Neural progenitor cell (in vitro differentiated cells): Measurements from ENCODE around the gene STK25. TPM values are rescaled to one million over a fixed set of nuclear protein-coding genes. Genes with fewer than 3 reads are reported as not detected.

ENCODE experiments used
- DNase-seq: peaks from one replicate; pipeline ENCODE4 v3.0.0-alpha.2; 2016; ENCODE audit warnings: low spot score
- H2AFZ ChIP-seq: fragments of 200-600 bp; sonication (generic); replicated peaks from 2 replicates; pipeline ENCODE4 v1.6.1; 2016; ENCODE audit warnings: antibody characterized with exemption
- H3F3A ChIP-seq: fragments of 200-600 bp; sonication (generic); 2 replicates; pipeline ENCODE4 v1.6.1; 2016; ENCODE audit warnings: antibody characterized with exemption, low read depth
- H3K27ac ChIP-seq: fragments of 200-600 bp; sonication (generic); 2 replicates; pipeline ENCODE4 v1.5.1; 2016; ENCODE audit warnings: mild to moderate bottlenecking
- H3K27me3 ChIP-seq: fragments of 200-600 bp; sonication (generic); 2 replicates; pipeline ENCODE4 v1.6.1; 2016; ENCODE audit warnings: mild to moderate bottlenecking, moderate library complexity
- H3K36me3 ChIP-seq: fragments of 200-600 bp; sonication (generic); 2 replicates; pipeline ENCODE4 v1.5.1; 2016
- H3K4me1 ChIP-seq: fragments of 200-600 bp; sonication (generic); 2 replicates; pipeline ENCODE4 v1.6.1; 2016; ENCODE audit warnings: mixed run types
- H3K4me2 ChIP-seq: fragments of 200-600 bp; sonication (generic); 2 replicates; pipeline ENCODE4 v1.6.1; 2016
- H3K4me3 ChIP-seq: fragments of 200-600 bp; sonication (generic); 2 replicates; pipeline ENCODE4 v1.5.1; 2016
- H3K79me2 ChIP-seq: fragments of 200-600 bp; sonication (generic); 2 replicates; pipeline ENCODE4 v1.6.1; 2016; ENCODE audit warnings: low read depth
- H3K9ac ChIP-seq: fragments of 200-600 bp; sonication (generic); 2 replicates; pipeline ENCODE4 v1.6.1; 2016
- H3K9me3 ChIP-seq: fragments of 200-600 bp; sonication (generic); 2 replicates; pipeline ENCODE4 v1.5.1; 2016; ENCODE audit warnings: low read depth
- H4K20me1 ChIP-seq: fragments of 200-600 bp; sonication (generic); 2 replicates; pipeline ENCODE4 v1.6.1; 2016; ENCODE audit warnings: low read depth
- H3K27ac Mint-ChIP-seq: 3 replicates; pipeline ENCODE4 v1.8.0; 2021; ENCODE audit warnings: mixed read lengths
- H3K27me3 Mint-ChIP-seq: 2 replicates; pipeline ENCODE4 v1.8.0; 2022; ENCODE audit warnings: low read depth, mild to moderate bottlenecking, inconsistent platforms, moderate library complexity, mixed read lengths; ENCODE audit not compliant: insufficient read depth
- H3K36me3 Mint-ChIP-seq: 3 replicates; pipeline ENCODE4 v1.8.0; 2021; ENCODE audit warnings: mixed read lengths
- H3K4me1 Mint-ChIP-seq: 3 replicates; pipeline ENCODE4 v1.8.0; 2021; ENCODE audit warnings: mixed read lengths
- H3K4me3 Mint-ChIP-seq: 3 replicates; pipeline ENCODE4 v1.8.0; 2021; ENCODE audit warnings: mild to moderate bottlenecking, moderate library complexity, mixed read lengths
- H3K9me3 Mint-ChIP-seq: 3 replicates; pipeline ENCODE4 v1.8.0; 2020; ENCODE audit warnings: mixed read lengths
- CTCF ChIP-seq: fragments of 200-600 bp; sonication (generic); IDR thresholded peaks from 2 replicates; pipeline ENCODE4 v1.5.1; 2017; ENCODE audit warnings: antibody characterized with exemption, mild to moderate bottlenecking
- EZH2 ChIP-seq: fragments of 200-600 bp; sonication (generic); IDR thresholded peaks from 2 replicates; pipeline ENCODE4 v1.6.1; 2017; ENCODE audit warnings: antibody characterized with exemption, mild to moderate bottlenecking, moderate library complexity
- EZH2phosphoT487 ChIP-seq: fragments of 200-600 bp; sonication (generic); IDR thresholded peaks from 2 replicates; pipeline ENCODE4 v1.6.1; 2017; ENCODE audit warnings: antibody characterized with exemption
- total RNA-seq: library from RNA; depleted of rRNA; stranded (reverse); fragments of >200 nt; gene quantifications from 2 replicates; pipeline ENCODE4 v1.2.3, GENCODE V29; 2015; ENCODE audit warnings: low replicate concordance

Gene STK25
- total RNA-seq, 1 donor from 2014 or later: 164 TPM

DNA sequence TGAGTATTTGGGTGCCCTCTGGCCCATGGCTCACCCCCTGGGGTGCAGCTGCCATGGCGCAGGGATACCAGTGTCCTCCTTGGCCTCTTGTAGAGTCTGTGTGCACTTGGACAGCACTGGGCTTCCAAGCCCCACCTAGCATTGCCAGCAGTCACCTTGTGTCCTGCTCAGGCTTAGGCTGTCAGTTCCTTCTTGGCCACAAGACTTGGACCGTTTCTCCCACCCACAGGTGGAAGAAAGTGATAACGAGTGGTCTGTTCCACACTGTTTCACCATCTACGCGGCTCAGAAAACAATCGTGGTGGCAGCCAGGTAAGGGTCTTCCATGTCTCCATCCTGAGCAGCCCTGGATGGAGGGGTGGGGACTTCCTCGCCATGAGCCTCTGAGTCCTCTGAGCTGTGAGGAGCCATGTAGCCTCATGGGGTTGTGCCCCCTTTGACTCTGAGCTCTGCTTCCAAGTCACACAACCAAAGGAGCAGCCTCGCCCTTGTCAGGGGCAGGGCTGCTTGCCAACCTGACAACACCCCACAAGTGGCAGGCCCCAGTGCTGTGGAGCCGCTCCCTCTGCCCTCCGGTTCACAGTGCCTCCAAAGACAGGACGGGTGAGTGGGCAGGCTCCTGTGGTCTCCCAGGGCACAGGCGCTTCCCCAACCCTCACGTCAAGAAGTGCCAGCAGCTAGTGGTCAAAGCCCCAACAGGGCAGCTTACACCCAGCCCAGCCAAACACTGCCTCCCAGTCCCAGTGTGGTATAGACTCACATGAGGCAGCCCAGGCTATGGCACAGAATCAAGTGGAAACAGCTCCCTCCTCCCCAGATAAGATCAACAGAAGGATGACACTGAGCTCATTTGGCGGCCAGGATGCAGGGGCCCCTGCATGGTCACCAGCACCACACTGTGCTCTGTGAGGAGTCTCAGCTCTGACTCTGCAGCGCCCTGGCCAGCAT is 18.4 kb downstream of the STK25 start:
- Histone ChIP-seq H3K79me2 (no peaks in the 10 kb centered on the region), H3K27ac (no peak overlapping the region), H3K9ac (no peak overlapping the region), H3K4me2 (no peak overlapping the region), H3F3A (no peaks in the 10 kb centered on the region), H3K4me3 (no peak overlapping the region), H3K4me1 (no peaks in the 10 kb centered on the region), H3K27me3 (no peaks in the 10 kb centered on the region), H3K36me3 (no peaks in the 10 kb centered on the region), H4K20me1 (no peaks in the 10 kb centered on the region), H2AFZ (no peak overlapping the region), H3K9me3 (no peaks in the 10 kb centered on the region)
- DNase-seq: no peak
- H3K27ac Mint-ChIP-seq: peak overlapping the region; percentile 46
- H3K4me3 Mint-ChIP-seq: no peak overlapping the region
- H3K36me3 Mint-ChIP-seq: peaks cover 7% of the 10 kb centered on the region
- TF ChIP-seq EZH2phosphoT487: no peak
- TF ChIP-seq CTCF: no peak
- TF ChIP-seq EZH2: no peak
- peaks cover under 1% of the 10 kb centered on the region for H3K27me3 Mint-ChIP-seq
- no peaks in the 10 kb centered on the region for H3K4me1 Mint-ChIP-seq
- H3K9me3 Mint-ChIP-seq: peaks cover 3% of the 10 kb centered on the region

- H3K27ac ChIP-seq: no peak overlapping the region
- no peaks in the 10 kb centered on the region for H3K4me1 ChIP-seq
- no peak overlapping the region for H3K4me2 ChIP-seq
- H3K27me3 ChIP-seq: no peaks in the 10 kb centered on the region
- Mint-ChIP-seq H3K27me3 (peaks cover 2% of the 10 kb centered on the region), H3K9me3 (peaks cover 3% of the 10 kb centered on the region), H3K4me3 (no peak overlapping the region), H3K4me1 (no peaks in the 10 kb centered on the region), H3K27ac (no peak overlapping the region), H3K36me3 (peaks cover 7% of the 10 kb centered on the region)
- no peak overlapping the region for H3K4me3 ChIP-seq
- no peak overlapping the region for H2AFZ ChIP-seq
- H4K20me1 ChIP-seq: no peaks in the 10 kb centered on the region
- no peaks in the 10 kb centered on the region for H3K79me2 ChIP-seq
- DNase-seq: no peak
- H3K9ac ChIP-seq: no peak overlapping the region
- TF ChIP-seq EZH2: no peak
- TF ChIP-seq CTCF: no peak
- no peak for TF ChIP-seq EZH2phosphoT487
- no peaks in the 10 kb centered on the region for H3K9me3 ChIP-seq
- no peaks in the 10 kb centered on the region for H3F3A ChIP-seq
- no peaks in the 10 kb centered on the region for H3K36me3 ChIP-seq
Observed at GRCh38 chr2:241489088-241489487, 19.3 kb downstream of the STK25 start.

DNA sequence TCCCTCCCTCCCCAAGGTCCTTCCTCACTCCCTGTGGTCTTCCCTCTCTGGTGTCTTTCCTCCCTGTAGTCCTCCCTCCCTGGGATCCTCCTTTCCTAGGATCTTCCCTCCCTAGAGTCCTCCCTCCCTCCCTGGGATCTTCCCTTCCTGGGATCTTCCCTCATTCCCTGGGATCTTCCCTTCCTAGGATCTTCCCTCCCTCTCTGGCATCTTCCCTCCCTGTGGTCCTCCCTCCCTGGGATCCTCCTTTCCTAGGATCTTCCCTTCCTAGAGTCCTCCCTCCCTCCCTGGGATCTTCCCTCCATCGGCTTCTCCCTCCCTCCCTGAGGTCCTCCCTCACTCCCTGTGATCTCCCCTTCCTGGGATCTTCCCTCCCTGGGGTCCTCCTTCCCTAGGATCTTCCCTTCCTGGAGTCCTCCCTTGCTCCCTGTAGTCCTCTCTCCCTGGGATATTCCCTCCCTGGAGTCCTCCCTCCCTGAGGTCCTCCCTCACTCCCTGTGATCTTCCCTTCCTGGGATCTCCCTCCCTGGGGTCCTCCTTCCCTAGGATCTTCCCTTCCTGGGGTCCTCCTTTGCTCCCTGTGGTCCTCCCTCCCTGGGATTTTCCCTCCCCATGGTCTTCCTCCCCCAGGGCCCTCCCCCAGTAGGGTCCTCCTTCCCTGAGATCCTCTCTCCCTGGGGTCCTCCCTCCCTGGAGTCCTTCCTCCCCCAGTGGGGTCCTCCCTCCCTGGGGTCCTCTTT is 23.0 kb downstream of the STK25 start:
- H3K4me2 ChIP-seq: no peak overlapping the region
- Mint-ChIP-seq H3K27me3 (peaks cover 4% of the 10 kb centered on the region), H3K4me3 (no peak overlapping the region), H3K9me3 (peaks cover 3% of the 10 kb centered on the region), H3K4me1 (peaks cover 11% of the 10 kb centered on the region), H3K36me3 (peaks cover 5% of the 10 kb centered on the region), H3K27ac (no peak overlapping the region)
- H2AFZ ChIP-seq: no peak overlapping the region
- H3K27me3 ChIP-seq: no peaks in the 10 kb centered on the region
- no peak overlapping the region for H3K27ac ChIP-seq
- no peak overlapping the region for H3K9ac ChIP-seq
- DNase-seq: no peak
- H3F3A ChIP-seq: no peaks in the 10 kb centered on the region
- H3K79me2 ChIP-seq: no peaks in the 10 kb centered on the region
- H4K20me1 ChIP-seq: no peaks in the 10 kb centered on the region
- H3K36me3 ChIP-seq: no peaks in the 10 kb centered on the region
- TF ChIP-seq EZH2phosphoT487 (no peak), CTCF (no peak), EZH2 (no peak)
- no peaks in the 10 kb centered on the region for H3K9me3 ChIP-seq
- H3K4me3 ChIP-seq: no peak overlapping the region
- H3K4me1 ChIP-seq: no peaks in the 10 kb centered on the region
